Liver (tissue), 9 donors: ENCODE results near the gene TMEM266. TPM values are rescaled to one million over a fixed set of nuclear protein-coding genes. Genes with fewer than 3 reads are reported as not detected.

Experiments
- DNase-seq: peaks from one replicate; pipeline ENCODE4 v3.0.0-alpha.2; 2017; ENCODE audit warnings: low spot score
- H3K27ac ChIP-seq, 2 donors: one replicate each; pipeline ENCODE4 v1.7.0; 2013; ENCODE audit warnings: inconsistent platforms in 2 of 2, low read length in 2 of 2, control low read depth in 1 of 2, low read depth in 1 of 2, mild to moderate bottlenecking in 1 of 2
- H3K27me3 ChIP-seq, 4 donors: one replicate each; pipeline versions ENCODE4 v1.6.1 to v1.7.0; 2013; ENCODE audit warnings: low read length in 3 of 4, inconsistent platforms in 1 of 4, mild to moderate bottlenecking in 1 of 4, moderate library complexity in 1 of 4; ENCODE audit not compliant: control insufficient read depth in 4 of 4, insufficient read depth in 4 of 4
- H3K36me3 ChIP-seq, 4 donors: one replicate each; pipeline versions ENCODE4 v1.6.1 to v1.7.0; 2013; ENCODE audit warnings: low read length in 3 of 4, mild to moderate bottlenecking in 3 of 4, low read depth in 1 of 4, moderate library complexity in 1 of 4; ENCODE audit not compliant: control insufficient read depth in 4 of 4, insufficient read depth in 3 of 4
- H3K4me1 ChIP-seq, 4 donors: one replicate each; pipeline versions ENCODE4 v1.6.1 to v1.7.0; 2013; ENCODE audit warnings: low read length in 3 of 4, mild to moderate bottlenecking in 3 of 4, moderate library complexity in 1 of 4; ENCODE audit not compliant: control insufficient read depth in 4 of 4, insufficient read depth in 4 of 4
- H3K4me3 ChIP-seq, 3 donors: one replicate each; pipeline versions ENCODE4 v1.6.1 to v1.7.0; 2013; ENCODE audit warnings: low read length in 3 of 3, control low read depth in 1 of 3, low read depth in 1 of 3, mild to moderate bottlenecking in 1 of 3
- H3K9ac ChIP-seq, 2 donors: one replicate each; pipeline ENCODE4 v1.7.0; 2013; ENCODE audit warnings: low read length in 2 of 2, mild to moderate bottlenecking in 2 of 2, moderate library complexity in 2 of 2, control low read depth in 1 of 2, low read depth in 1 of 2
- H3K9me3 ChIP-seq, 4 donors: one replicate each; pipeline versions ENCODE4 v1.6.1 to v1.7.0; 2013; ENCODE audit warnings: low read length in 3 of 4; ENCODE audit not compliant: control insufficient read depth in 4 of 4
- ATF3 ChIP-seq: IDR thresholded peaks from 2 replicates; pipeline ENCODE4 v1.6.1; 2016; ENCODE audit warnings: antibody characterized with exemption
- EGR1 ChIP-seq, 2 donors: IDR thresholded peaks; 2 replicates each; pipeline ENCODE4 v1.6.1; 2016 to 2018; ENCODE audit warnings: antibody characterized with exemption in 2 of 2, low read depth in 2 of 2
- FOXA2 ChIP-seq: IDR thresholded peaks from 2 replicates; pipeline ENCODE4 v1.6.1; 2016; ENCODE audit warnings: antibody characterized with exemption
- GABPA ChIP-seq, 2 donors: IDR thresholded peaks in 1 of 2; conservative IDR thresholded peaks in 1 of 2; 2 replicates each; pipeline ENCODE4 v1.6.1; 2016; ENCODE audit warnings: antibody characterized with exemption in 2 of 2, mild to moderate bottlenecking in 1 of 2, moderate library complexity in 1 of 2
- HNF4A ChIP-seq, 2 donors: conservative IDR thresholded peaks; 2 replicates each; pipeline ENCODE4 v1.6.1; 2016; ENCODE audit warnings: antibody characterized with exemption in 2 of 2, mild to moderate bottlenecking in 2 of 2
- HNF4G ChIP-seq: IDR thresholded peaks from 2 replicates; pipeline ENCODE4 v1.6.1; 2016; ENCODE audit warnings: antibody characterized with exemption
- JUND ChIP-seq, 2 donors: IDR thresholded peaks; 2 replicates each; pipeline ENCODE4 v1.6.1; 2016; ENCODE audit warnings: antibody characterized with exemption in 2 of 2
- MAX ChIP-seq: IDR thresholded peaks from 2 replicates; pipeline ENCODE4 v1.6.1; 2016; ENCODE audit warnings: antibody characterized with exemption
- NR2F2 ChIP-seq: IDR thresholded peaks from 2 replicates; pipeline ENCODE4 v1.6.1; 2016; ENCODE audit warnings: antibody characterized with exemption
- RAD21 ChIP-seq, 2 donors: IDR thresholded peaks; 2 replicates each; pipeline ENCODE4 v1.6.1; 2016; ENCODE audit warnings: antibody characterized with exemption in 2 of 2, mild to moderate bottlenecking in 2 of 2
- REST ChIP-seq: IDR thresholded peaks from 2 replicates; pipeline ENCODE4 v1.6.1; 2016; ENCODE audit warnings: antibody characterized with exemption, mild to moderate bottlenecking
- RXRA ChIP-seq, 2 donors: IDR thresholded peaks; 2 replicates each; pipeline ENCODE4 v1.6.1; 2017 to 2018; ENCODE audit warnings: antibody characterized with exemption in 2 of 2, mild to moderate bottlenecking in 1 of 2
- SP1 ChIP-seq: IDR thresholded peaks from 2 replicates; pipeline ENCODE4 v1.6.1; 2018; ENCODE audit warnings: antibody characterized with exemption, mild to moderate bottlenecking
- TAF1 ChIP-seq: conservative IDR thresholded peaks from 2 replicates; pipeline ENCODE4 v1.6.1; 2016; ENCODE audit warnings: antibody characterized with exemption, mild to moderate bottlenecking
- YY1 ChIP-seq: IDR thresholded peaks from 2 replicates; pipeline ENCODE4 v1.6.1; 2016; ENCODE audit warnings: antibody characterized with exemption, mild to moderate bottlenecking
- ZBTB33 ChIP-seq: IDR thresholded peaks from 2 replicates; pipeline ENCODE4 v1.6.1; 2016; ENCODE audit warnings: antibody characterized with exemption
- WGBS: extraction: QIAGEN DNeasy Blood & Tissue Kit; methylation state at CpG from one replicate; pipeline ENCODE4 v1.1.7; 2013; 5-methylcytosine and 5-hydroxymethylcytosine counted together
- polyA plus RNA-seq, 2 donors: library from polyadenylated mRNA; stranded (reverse) in 1 of 2; unstranded in 1 of 2; fragments of 200-250 nt in 1 of 2; fragments of >200 nt in 1 of 2; fragmentation: Nextera tagmentation in 1 of 2; extraction: Ambion mirVana in 1 of 2; gene quantifications; one replicate each; pipeline versions ENCODE4 v1.2.1 to v1.2.3, GENCODE V29; 2013 to 2015
- total RNA-seq, 2 donors: library from RNA; depleted of rRNA; stranded (reverse); fragments of >200 nt; gene quantifications; one replicate each; pipeline ENCODE4 v1.2.3, GENCODE V29; 2014
- donor health status: healthy.
- donor health status: healthy.
- donor health status: healthy.
- donor health status: healthy.
- donor health status: healthy.

The TMEM266 gene
- total and polyA plus RNA-seq, 4 donors: 0.25 to 1.3 TPM; not detected in 2

GRCh38 chr15:76061700-76062099 is 1.9 kb downstream of the TMEM266 start:
- Histone ChIP-seq H3K27me3 (peaks cover 0 to 12% (median 0%) of the 10 kb centered on the region in 4 donors), H3K27ac (no peak overlapping the region), H3K4me1 (peaks cover 0 to 20% (median 12%) of the 10 kb centered on the region in 4 donors), H3K4me3 (no peak overlapping the region), H3K9me3 (no peaks in the 10 kb centered on the region), H3K9ac (no peak overlapping the region), H3K36me3 (no peaks in the 10 kb centered on the region)
- no peak for TF ChIP-seq TAF1
- TF ChIP-seq ATF3: no peak
- no peak for TF ChIP-seq HNF4G
- no peak for TF ChIP-seq FOXA2
- no peak for TF ChIP-seq EGR1 (IDR thresholded peaks at IDR 0.05; ENCODE audit: low read depth in 2 of 2)
- no peak for TF ChIP-seq JUND (IDR thresholded peaks at IDR 0.05)
- TF ChIP-seq RXRA (IDR thresholded peaks at IDR 0.05): no peak
- no peak for TF ChIP-seq MAX
- no peak for TF ChIP-seq NR2F2
- TF ChIP-seq GABPA (IDR thresholded peaks at IDR 0.05 in 1 of 2, conservative IDR thresholded peaks at IDR 0.05 in 1 of 2): no peak
- no peak for TF ChIP-seq REST
- WGBS: 89% methylated on average over 5 of the region's 5 CpGs
- DNase-seq: no peak

GRCh38 chr15:76062286-76062685 is 2.5 kb downstream of the TMEM266 start:
- TF ChIP-seq TAF1: no peak
- TF ChIP-seq SP1: no peak
- TF ChIP-seq RAD21 (IDR thresholded peaks at IDR 0.05): no peak
- TF ChIP-seq REST: no peak
- no peak for TF ChIP-seq HNF4G
- TF ChIP-seq ATF3: no peak
- TF ChIP-seq YY1: no peak
- TF ChIP-seq EGR1 (IDR thresholded peaks at IDR 0.05; ENCODE audit: low read depth in 2 of 2): no peak
- TF ChIP-seq FOXA2: no peak
- no peak for TF ChIP-seq MAX
- no peak for TF ChIP-seq HNF4A (conservative IDR thresholded peaks at IDR 0.05)
- no peak for TF ChIP-seq ZBTB33
- no peak for TF ChIP-seq GABPA (IDR thresholded peaks at IDR 0.05 in 1 of 2, conservative IDR thresholded peaks at IDR 0.05 in 1 of 2)
- Histone ChIP-seq H3K4me3 (no peak overlapping the region), H3K27me3 (peaks cover 0 to 12% (median 0%) of the 10 kb centered on the region in 4 donors), H3K36me3 (no peaks in the 10 kb centered on the region), H3K27ac (no peak overlapping the region), H3K9ac (no peak overlapping the region), H3K9me3 (no peaks in the 10 kb centered on the region), H3K4me1 (peaks cover 0 to 17% (median 11%) of the 10 kb centered on the region in 4 donors)
- 55% methylated on average over 3 of the region's 3 CpGs for WGBS
- DNase-seq: no peak
